Measurements from ENCODE around the gene DLK1.

DNA sequence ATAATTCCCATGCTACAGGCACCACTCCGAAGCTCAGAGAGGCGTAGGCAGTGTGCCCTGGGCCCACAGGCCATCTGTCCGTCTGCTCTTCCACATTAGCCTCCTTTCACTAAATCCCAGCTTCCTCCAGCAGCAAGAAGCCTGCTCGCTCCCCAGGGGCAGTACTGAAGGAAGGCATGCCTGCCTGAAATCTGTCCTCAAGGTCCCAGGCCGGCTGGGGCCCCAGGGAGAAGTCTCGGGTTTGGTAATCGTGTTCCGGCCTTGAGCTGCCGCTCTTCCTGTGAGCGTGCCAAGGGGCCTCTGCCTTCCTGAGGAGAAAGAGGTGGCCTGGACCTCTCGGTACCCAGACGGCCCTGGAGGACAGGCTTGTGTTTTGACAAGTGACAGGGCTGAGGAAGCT lies 15.2 kb upstream of the DLK1 start:
- TF ChIP-seq CTCF (IDR thresholded peaks at IDR 0.05) (no peak), ZFX (IDR thresholded peaks at IDR 0.05; ENCODE audit: borderline replicate concordance) (no peak)
